Stimulated activated CD8-positive, alpha-beta memory T cell treated with anti-CD3 and anti-CD28 coated beads, Interleukin-7, amount 100 ng/mL, for 4 hours (primary cell): ENCODE measurements around the gene MRPS27.
A peak's percentile ranks its signal among the peaks of the same experiment; 100 is the strongest.

Source experiments
- DNase-seq, 2 donors: peaks; one replicate each; pipeline ENCODE4 v3.0.0-alpha.2; 2020; ENCODE audit warnings: low read depth in 2 of 2

MRPS27 gene

GRCh38 chr5:72319976-72320752 lies at the start of gene MRPS27, which contains the start of gene PTCD2:
MRPS27 (minus strand) TSS chr5:72320240; CDS start chr5:72320221, 19 bp downstream.
PTCD2 (plus strand) TSS chr5:72320373; CDS start chr5:72320383, 10 bp downstream.
- peak; percentile 91 to 94 for DNase-seq

- DNase-seq = no peak
These were observed 49.7 kb upstream of the MRPS27 start for GRCh38 chr5:72369711-72370110.

- no peak for DNase-seq
These were observed 49.3 kb upstream of the MRPS27 start for GRCh38 chr5:72369301-72369700.

- DNase-seq = no peak
These were observed 48.2 kb upstream of the MRPS27 start for GRCh38 chr5:72368271-72368670.

- no peak for DNase-seq
These were observed 46.4 kb upstream of the MRPS27 start for GRCh38 chr5:72366324-72366976.

GRCh38 chr5:72364951-72365350 lies 44.9 kb upstream of the MRPS27 start:
- no peak for DNase-seq

- DNase-seq = no peak
These were observed 44.1 kb upstream of the MRPS27 start for GRCh38 chr5:72364171-72364570.

GRCh38 chr5:72363166-72363802 lies 43.2 kb upstream of the MRPS27 start:
- no peak for DNase-seq

GRCh38 chr5:72359886-72360285 lies 39.8 kb upstream of the MRPS27 start:
- DNase-seq = no peak

- no peak for DNase-seq
These were observed 38.9 kb upstream of the MRPS27 start for GRCh38 chr5:72358925-72359324.

GRCh38 chr5:72356361-72356760 lies 36.3 kb upstream of the MRPS27 start:
- DNase-seq = no peak

GRCh38 chr5:72355706-72356299 lies 35.8 kb upstream of the MRPS27 start:
- DNase-seq = no peak

- no peak for DNase-seq
These were observed 33.0 kb upstream of the MRPS27 start for GRCh38 chr5:72353046-72353445.

- DNase-seq = no peak
These were observed 32.6 kb upstream of the MRPS27 start for GRCh38 chr5:72352616-72353015.

- no peak for DNase-seq
These were observed 31.3 kb upstream of the MRPS27 start for GRCh38 chr5:72351376-72351775.

GRCh38 chr5:72347801-72348308 lies 27.8 kb upstream of the MRPS27 start:
- DNase-seq = no peak

GRCh38 chr5:72346398-72346797 lies 26.4 kb upstream of the MRPS27 start:
- DNase-seq = no peak

GRCh38 chr5:72338689-72339209 lies 18.7 kb upstream of the MRPS27 start:
- DNase-seq = no peak

- no peak for DNase-seq
These were observed 17.1 kb upstream of the MRPS27 start for GRCh38 chr5:72337159-72337558.

- no peak for DNase-seq
These were observed 10.7 kb upstream of the MRPS27 start for GRCh38 chr5:72330712-72331111.

- DNase-seq = no peak
These were observed 8.1 kb upstream of the MRPS27 start for GRCh38 chr5:72328172-72328571.

GRCh38 chr5:72326306-72326649 lies 6.2 kb upstream of the MRPS27 start:
- DNase-seq = no peak
